ENCODE data around the gene SHLD1.

The SHLD1 gene

GRCh38 chr20:5833309-5833941 lies 83.2 kb downstream of the SHLD1 start:
- H3K9me3 ChIP-seq: no peaks in the 10 kb centered on the region
- no peaks in the 10 kb centered on the region for H3K27me3 ChIP-seq
- H3K4me3 ChIP-seq (ENCODE audit: low read depth in 1 of 2, low read length in 1 of 2): no peak overlapping the region
- no peaks in the 10 kb centered on the region for H3K36me3 ChIP-seq
- no peak overlapping the region for H3K27ac ChIP-seq
- TF ChIP-seq, protein P1, sequence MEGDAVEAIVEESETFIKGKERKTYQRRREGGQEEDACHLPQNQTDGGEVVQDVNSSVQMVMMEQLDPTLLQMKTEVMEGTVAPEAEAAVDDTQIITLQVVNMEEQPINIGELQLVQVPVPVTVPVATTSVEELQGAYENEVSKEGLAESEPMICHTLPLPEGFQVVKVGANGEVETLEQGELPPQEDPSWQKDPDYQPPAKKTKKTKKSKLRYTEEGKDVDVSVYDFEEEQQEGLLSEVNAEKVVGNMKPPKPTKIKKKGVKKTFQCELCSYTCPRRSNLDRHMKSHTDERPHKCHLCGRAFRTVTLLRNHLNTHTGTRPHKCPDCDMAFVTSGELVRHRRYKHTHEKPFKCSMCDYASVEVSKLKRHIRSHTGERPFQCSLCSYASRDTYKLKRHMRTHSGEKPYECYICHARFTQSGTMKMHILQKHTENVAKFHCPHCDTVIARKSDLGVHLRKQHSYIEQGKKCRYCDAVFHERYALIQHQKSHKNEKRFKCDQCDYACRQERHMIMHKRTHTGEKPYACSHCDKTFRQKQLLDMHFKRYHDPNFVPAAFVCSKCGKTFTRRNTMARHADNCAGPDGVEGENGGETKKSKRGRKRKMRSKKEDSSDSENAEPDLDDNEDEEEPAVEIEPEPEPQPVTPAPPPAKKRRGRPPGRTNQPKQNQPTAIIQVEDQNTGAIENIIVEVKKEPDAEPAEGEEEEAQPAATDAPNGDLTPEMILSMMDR (IDR thresholded peaks at IDR 0.05): no peak
- H3K4me1 ChIP-seq (ENCODE audit: control insufficient read depth in 1 of 2, insufficient read depth in 1 of 2, low read depth in 1 of 2, low read length in 1 of 2): peaks cover 37 to 45% of the 10 kb centered on the region in 2 experiments

- Histone ChIP-seq H3K36me3 (no peaks in the 10 kb centered on the region), H3K27ac (peak overlapping the region; percentile 74), H3K4me1 (ENCODE audit: control insufficient read depth in 1 of 2, insufficient read depth in 1 of 2, low read depth in 1 of 2, low read length in 1 of 2) (peaks cover 37 to 45% of the 10 kb centered on the region in 2 experiments), H3K9me3 (no peaks in the 10 kb centered on the region), H3K27me3 (no peaks in the 10 kb centered on the region), H3K4me3 (ENCODE audit: low read depth in 1 of 2, low read length in 1 of 2) (no peak overlapping the region)
- TF ChIP-seq, protein P1 (IDR thresholded peaks at IDR 0.05): no peak
Observed at GRCh38 chr20:5834436-5835005, 84.3 kb downstream of the SHLD1 start.

DNA sequence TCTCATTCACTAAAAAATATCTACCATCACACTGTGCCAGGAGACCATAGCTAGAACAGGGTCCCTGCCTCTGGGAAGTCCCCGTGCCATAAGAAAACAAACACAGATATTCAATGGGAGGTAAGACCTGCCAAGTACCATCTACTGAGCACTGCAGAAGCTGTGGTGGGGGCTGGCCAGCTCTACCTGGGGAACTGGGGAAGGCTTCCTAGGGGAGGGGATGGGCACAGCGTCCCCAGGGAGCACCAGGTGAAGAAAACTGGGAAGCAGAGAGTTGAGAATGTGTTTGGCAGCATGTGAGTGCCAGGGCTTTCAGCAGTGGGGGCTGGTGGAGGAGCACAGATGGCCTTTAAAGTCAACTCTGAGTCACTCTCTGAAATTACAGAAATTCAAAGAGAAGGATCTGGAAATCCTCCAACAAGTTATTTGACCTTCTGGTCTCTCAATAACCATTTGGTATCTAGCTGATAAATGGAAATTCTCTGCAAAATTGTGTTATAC lies 85.2 kb downstream of the SHLD1 start:
- no peaks in the 10 kb centered on the region for H3K9me3 ChIP-seq
- no peak overlapping the region for H3K4me3 ChIP-seq (ENCODE audit: low read depth in 1 of 2, low read length in 1 of 2)
- peaks cover 37 to 45% of the 10 kb centered on the region in 2 experiments for H3K4me1 ChIP-seq (ENCODE audit: control insufficient read depth in 1 of 2, insufficient read depth in 1 of 2, low read depth in 1 of 2, low read length in 1 of 2)
- H3K27ac ChIP-seq: peak overlapping the region; percentile 74
- TF ChIP-seq, protein P1 (IDR thresholded peaks at IDR 0.05): no peak
- no peaks in the 10 kb centered on the region for H3K27me3 ChIP-seq
- H3K36me3 ChIP-seq: no peaks in the 10 kb centered on the region

DNA sequence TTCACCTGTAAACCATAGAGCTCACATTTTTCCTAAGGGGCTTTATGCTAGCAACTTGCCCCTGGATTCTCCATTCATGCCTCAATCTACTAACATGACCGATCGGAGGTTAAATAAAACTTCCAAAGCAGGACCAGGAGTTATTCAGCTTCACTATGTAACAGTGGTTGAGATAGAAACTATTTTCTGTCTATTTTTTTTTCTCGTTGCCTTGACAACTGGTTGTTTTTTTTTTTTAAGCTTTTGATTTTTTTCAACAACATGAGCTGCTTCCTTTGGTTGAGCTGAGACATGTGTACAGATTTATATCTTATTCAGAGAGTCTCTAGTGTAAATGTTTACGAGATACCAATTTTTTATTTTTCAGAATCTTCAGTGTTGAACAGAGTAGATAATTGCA lies 85.7 kb downstream of the SHLD1 start:
- no peaks in the 10 kb centered on the region for H3K36me3 ChIP-seq
- peaks cover 37 to 45% of the 10 kb centered on the region in 2 experiments for H3K4me1 ChIP-seq (ENCODE audit: control insufficient read depth in 1 of 2, insufficient read depth in 1 of 2, low read depth in 1 of 2, low read length in 1 of 2)
- H3K27ac ChIP-seq: no peak overlapping the region
- no peaks in the 10 kb centered on the region for H3K27me3 ChIP-seq
- TF ChIP-seq, protein P1 (IDR thresholded peaks at IDR 0.05): no peak
- no peak overlapping the region for H3K4me3 ChIP-seq (ENCODE audit: low read depth in 1 of 2, low read length in 1 of 2)
- no peaks in the 10 kb centered on the region for H3K9me3 ChIP-seq

GRCh38 chr20:5836569-5836968 lies 86.4 kb downstream of the SHLD1 start:
- H3K4me3 ChIP-seq (ENCODE audit: low read depth in 1 of 2, low read length in 1 of 2): no peak overlapping the region
- TF ChIP-seq, protein P1 (IDR thresholded peaks at IDR 0.05): no peak
- no peak overlapping the region for H3K27ac ChIP-seq
- H3K9me3 ChIP-seq: no peaks in the 10 kb centered on the region
- peaks cover 37 to 45% of the 10 kb centered on the region in 2 experiments for H3K4me1 ChIP-seq (ENCODE audit: control insufficient read depth in 1 of 2, insufficient read depth in 1 of 2, low read depth in 1 of 2, low read length in 1 of 2)
- no peaks in the 10 kb centered on the region for H3K27me3 ChIP-seq
- no peaks in the 10 kb centered on the region for H3K36me3 ChIP-seq
